Mesothelial cell of epicardium (in vitro differentiated cells): ENCODE data around the gene NLRC3. TPM values are rescaled to one million over a fixed set of nuclear protein-coding genes. Genes with fewer than 3 reads are reported as not detected.

ENCODE experiments used
- DNase-seq, 2 experiments: peaks; one replicate each; pipeline ENCODE4 v3.0.0; 2021; ENCODE audit warnings: low spot score in 2 of 2; ENCODE audit not compliant: unreplicated experiment in 2 of 2
- H3K27ac Mint-ChIP-seq: 2 replicates; pipeline ENCODE4 v1.8.0; 2021; ENCODE audit warnings: mixed read lengths
- H3K27me3 Mint-ChIP-seq: 2 replicates; pipeline ENCODE4 v1.8.0; 2021; ENCODE audit warnings: low read depth, mixed read lengths
- H3K36me3 Mint-ChIP-seq: 2 replicates; pipeline ENCODE4 v1.8.0; 2021; ENCODE audit warnings: mixed read lengths
- H3K4me1 Mint-ChIP-seq: 2 replicates; pipeline ENCODE4 v1.8.0; 2021; ENCODE audit warnings: mixed read lengths
- H3K4me3 Mint-ChIP-seq: 2 replicates; pipeline ENCODE4 v1.8.0; 2021; ENCODE audit warnings: mild to moderate bottlenecking, moderate library complexity, mixed read lengths
- H3K9me3 Mint-ChIP-seq: 2 replicates; pipeline ENCODE4 v1.8.0; 2021; ENCODE audit warnings: mixed read lengths
- CTCF ChIP-seq: fragments of 200-600 bp; sonication (generic); IDR thresholded peaks from one replicate; pipeline ENCODE4 v1.5.0; 2021; ENCODE audit warnings: antibody characterized with exemption; ENCODE audit not compliant: unreplicated experiment
- total RNA-seq: library from RNA; stranded (reverse); gene quantifications from 3 replicates; pipeline ENCODE4 v1.2.1, GENCODE V29; 2021

The NLRC3 gene
- total RNA-seq, 1 donor from 2014 or later = 0.13 TPM

DNA sequence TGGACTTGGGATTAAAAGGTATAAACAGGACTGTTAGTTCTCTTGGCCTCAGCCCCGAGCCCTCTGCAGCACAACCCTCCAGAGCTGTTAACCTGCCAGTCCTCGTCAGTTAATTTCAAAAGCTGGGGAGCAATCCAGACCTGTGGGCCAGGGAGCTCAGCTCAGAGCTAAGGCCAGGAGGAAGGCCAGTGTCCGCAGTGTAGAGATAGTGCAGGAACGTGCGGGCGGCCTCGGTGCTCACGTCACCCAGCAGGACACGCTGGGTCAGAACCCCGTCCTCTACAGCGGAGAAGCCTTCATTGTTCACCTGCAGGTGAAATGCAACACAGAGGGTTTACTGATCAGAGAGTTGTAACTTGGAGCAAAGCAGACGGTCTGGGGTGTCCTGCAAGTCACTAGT lies 15.4 kb upstream of the NLRC3 start:
- no peak for DNase-seq
- H3K9me3 Mint-ChIP-seq = no peaks in the 10 kb centered on the region
- H3K27me3 Mint-ChIP-seq = no peaks in the 10 kb centered on the region
- H3K4me1 Mint-ChIP-seq = no peaks in the 10 kb centered on the region
- no peak overlapping the region for H3K4me3 Mint-ChIP-seq
- H3K36me3 Mint-ChIP-seq = peaks cover 24% of the 10 kb centered on the region
- no peak for TF ChIP-seq CTCF
- no peak overlapping the region for H3K27ac Mint-ChIP-seq

DNA sequence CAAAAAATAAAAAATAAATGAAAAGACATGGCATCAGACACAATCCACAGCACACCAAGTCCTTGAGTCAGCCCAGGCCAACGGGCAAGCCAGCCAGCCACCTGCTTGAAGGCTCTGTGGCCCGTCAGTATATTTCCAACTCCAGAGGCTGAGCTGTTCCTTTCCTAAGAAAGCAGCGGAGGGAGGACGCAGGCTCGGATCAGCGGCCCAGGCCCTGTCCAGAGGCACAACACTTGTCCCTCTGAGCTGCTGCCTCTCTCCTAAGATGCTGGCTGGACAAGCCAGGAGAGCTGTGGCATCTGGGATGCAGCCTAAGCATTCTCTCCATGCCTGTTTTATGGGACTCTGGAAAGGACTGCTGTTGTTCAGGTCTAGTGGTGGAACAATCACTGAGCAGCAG lies 14.8 kb upstream of the NLRC3 start:
- TF ChIP-seq CTCF = no peak
- Mint-ChIP-seq H3K36me3 (peaks cover 24% of the 10 kb centered on the region), H3K27me3 (no peaks in the 10 kb centered on the region), H3K27ac (no peak overlapping the region), H3K4me3 (no peak overlapping the region), H3K9me3 (no peaks in the 10 kb centered on the region), H3K4me1 (no peaks in the 10 kb centered on the region)
- no peak for DNase-seq

- DNase-seq = no peak
- Mint-ChIP-seq H3K9me3 (no peaks in the 10 kb centered on the region), H3K36me3 (peaks cover 27% of the 10 kb centered on the region), H3K27me3 (no peaks in the 10 kb centered on the region), H3K4me1 (no peaks in the 10 kb centered on the region), H3K27ac (no peak overlapping the region), H3K4me3 (no peak overlapping the region)
- TF ChIP-seq CTCF = no peak
Measured at GRCh38 chr16:3591436-3591803, 14.2 kb upstream of the NLRC3 start.

- no peak for DNase-seq
- H3K4me3 Mint-ChIP-seq = no peak overlapping the region
- H3K27ac Mint-ChIP-seq = no peak overlapping the region
- TF ChIP-seq CTCF = no peak
- H3K4me1 Mint-ChIP-seq = no peaks in the 10 kb centered on the region
- H3K9me3 Mint-ChIP-seq = no peaks in the 10 kb centered on the region
- H3K36me3 Mint-ChIP-seq = peaks cover 27% of the 10 kb centered on the region
- H3K27me3 Mint-ChIP-seq = no peaks in the 10 kb centered on the region
Measured at GRCh38 chr16:3590736-3591435, 13.7 kb upstream of the NLRC3 start.

- Mint-ChIP-seq H3K27me3 (no peaks in the 10 kb centered on the region), H3K27ac (no peak overlapping the region), H3K36me3 (peaks cover 25% of the 10 kb centered on the region), H3K4me1 (no peaks in the 10 kb centered on the region), H3K4me3 (no peak overlapping the region), H3K9me3 (no peaks in the 10 kb centered on the region)
- no peak for TF ChIP-seq CTCF
- DNase-seq = no peak
Measured at GRCh38 chr16:3589991-3590701, 12.9 kb upstream of the NLRC3 start.
